HG02885 (cell line): ENCODE data around the gene LETM1.

Experiments
- ATAC-seq: cut with Tn5 transposase; IDR thresholded peaks from one replicate; pipeline ENCODE4 v1.9.1; 2021; ENCODE audit warnings: mild to moderate bottlenecking; ENCODE audit not compliant: unreplicated experiment, poor library complexity

Gene LETM1

DNA sequence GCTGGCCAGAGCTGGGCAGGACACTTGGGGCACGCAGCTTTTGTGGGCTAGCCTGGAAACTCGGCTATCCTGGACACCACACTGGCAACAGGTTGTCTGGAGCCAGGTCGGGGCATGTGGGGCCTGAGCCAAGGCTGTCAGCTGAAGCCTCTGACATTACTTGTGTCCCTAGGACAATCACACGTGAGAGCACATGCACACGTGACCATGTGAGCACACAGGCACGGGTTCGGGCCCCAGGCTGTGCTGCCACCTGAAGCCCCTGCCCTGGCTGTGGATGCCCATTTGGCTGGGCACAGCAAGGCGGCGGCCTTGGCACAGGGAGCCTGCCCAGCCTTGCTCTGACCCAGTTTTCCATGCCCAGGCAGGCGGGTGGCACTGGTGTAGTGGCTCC, 71.6 kb downstream of the LETM1 start:
- no peak for ATAC-seq

DNA sequence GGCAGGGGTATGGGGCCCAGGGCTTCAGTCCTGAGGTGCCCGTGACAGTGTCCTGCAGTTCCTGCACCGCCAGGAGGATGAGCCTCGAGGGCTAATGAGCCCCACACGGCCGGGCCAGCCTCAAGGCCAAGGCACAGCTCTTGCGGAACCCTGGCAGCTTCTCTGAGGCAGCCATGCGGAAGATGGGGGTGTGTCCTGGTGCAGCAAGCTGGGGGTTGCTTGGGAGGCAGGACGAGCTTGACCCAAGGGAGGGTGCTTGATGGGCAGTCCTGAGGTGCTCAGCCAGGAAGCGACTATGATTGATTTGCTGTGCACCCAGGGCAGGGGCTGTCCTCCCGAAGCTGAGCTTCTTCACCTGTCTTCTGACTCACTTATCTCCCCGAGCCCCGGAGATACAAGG, 72.0 kb downstream of the LETM1 start:
- no peak for ATAC-seq

DNA sequence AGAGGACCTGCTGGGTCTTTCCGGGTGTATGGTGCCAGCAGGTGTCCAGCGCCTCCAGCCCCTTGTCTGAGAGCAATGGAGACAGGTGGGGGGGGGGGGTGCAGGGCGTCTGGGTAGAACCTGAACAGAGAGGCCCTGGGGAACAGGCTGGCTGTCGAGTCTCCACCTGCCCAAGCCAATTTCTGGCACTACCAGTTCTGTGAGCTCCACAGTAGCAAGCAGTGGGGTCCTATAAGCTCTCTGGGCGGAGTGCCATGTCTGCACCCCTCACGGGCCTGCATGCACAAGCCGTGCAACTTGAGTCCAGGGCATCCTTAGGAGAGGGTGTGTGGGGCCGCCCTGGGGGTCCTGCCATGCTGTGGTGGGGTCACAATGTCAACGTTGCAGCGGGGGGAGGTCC, 72.9 kb downstream of the LETM1 start:
- no peak for ATAC-seq

DNA sequence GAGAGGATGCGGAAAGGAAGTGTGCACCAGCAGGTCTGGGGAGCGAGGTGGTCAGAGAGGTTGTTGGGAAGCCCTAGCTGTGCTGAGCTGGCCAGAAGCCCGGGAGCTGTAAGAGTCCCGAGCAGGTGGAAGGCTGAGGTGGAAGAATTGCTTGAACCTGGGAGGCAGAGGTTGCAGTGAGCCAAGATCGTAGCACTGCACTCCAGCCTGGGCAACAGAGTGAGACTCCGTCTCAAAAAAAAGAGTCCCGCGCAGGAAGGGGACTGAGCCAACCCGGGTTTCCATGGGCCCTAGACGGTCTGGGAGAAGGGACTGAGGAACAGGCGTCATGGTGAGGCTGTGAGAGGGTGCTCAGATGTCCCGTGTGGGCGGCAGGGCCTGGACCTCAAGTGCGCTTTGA, 75.5 kb downstream of the LETM1 start:
- ATAC-seq = no peak

DNA sequence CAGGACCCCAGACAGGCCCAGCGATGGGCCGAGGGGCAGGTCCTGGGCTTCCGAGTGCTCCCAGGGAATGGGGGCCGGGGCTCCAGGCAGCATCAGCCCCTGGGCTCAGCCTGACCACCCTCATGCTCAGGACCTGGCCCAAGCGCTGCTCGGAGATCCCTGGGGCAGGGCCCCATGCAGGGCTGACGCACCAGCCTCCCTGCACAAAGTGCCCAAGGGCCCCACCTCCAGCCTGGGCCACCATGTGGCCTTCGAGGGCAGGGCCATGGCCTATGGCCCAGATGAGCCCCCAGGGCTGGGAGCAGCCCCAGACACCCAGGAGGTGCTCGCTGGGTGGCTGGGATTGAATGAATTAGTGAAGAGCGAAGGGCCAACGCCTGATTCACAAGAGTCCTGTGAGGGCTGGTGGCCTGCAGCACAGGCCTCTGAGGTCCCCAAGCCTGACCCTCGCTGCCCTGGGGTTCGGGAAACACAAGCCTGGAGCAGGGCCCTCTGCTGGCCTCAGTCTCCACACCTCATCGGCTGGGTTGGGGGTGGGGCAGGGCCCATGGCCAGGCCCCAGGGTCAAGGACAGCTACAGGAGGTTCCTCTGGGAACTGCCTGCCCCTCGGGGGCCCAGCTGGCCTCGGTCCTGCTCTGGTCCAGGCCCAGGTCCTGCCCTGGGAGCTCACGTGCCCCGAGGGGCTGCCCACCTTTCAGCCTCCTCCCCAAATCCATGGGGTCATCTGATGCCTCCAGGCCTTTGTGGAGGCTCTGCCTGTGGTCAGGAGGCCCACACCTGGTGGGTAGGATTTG, 76.2 kb downstream of the LETM1 start:
- ATAC-seq = no peak

DNA sequence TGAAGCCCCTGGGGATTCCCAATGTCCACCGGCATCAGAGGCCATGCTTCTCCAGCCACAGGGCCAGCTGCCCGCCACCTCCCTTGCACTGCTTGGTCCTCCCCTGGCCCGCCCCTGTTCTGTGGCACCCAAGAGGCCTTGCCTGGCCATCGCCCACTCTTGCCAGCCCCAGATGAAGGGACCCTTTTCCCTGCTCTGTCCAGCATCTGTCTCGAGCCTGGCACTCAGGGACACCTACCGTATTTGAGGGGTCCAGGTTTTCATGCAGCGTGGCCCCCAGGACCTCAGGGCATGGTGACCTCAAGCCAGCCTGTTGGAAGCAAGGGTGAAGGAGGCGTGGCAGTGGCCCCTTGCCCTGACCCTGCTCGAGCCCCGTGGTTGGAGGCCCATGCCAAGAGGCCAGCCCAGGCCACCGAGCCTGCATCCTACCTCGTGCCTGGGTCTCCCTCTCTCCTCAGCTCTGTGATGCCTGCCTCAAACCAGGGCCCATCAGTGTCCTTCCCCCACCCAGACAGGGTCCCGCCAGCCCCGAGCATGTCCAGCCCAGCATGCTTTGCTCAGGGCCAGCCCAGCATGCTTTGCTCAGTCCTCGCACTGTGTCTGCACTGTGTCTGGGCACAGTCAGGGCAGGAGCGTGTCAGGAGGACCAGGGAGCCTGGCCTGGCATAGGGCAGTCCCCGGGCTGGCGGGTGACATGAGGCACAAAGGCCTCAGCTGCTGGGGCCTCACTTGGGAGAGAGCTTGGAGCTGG, 77.1 kb downstream of the LETM1 start:
- no peak for ATAC-seq

DNA sequence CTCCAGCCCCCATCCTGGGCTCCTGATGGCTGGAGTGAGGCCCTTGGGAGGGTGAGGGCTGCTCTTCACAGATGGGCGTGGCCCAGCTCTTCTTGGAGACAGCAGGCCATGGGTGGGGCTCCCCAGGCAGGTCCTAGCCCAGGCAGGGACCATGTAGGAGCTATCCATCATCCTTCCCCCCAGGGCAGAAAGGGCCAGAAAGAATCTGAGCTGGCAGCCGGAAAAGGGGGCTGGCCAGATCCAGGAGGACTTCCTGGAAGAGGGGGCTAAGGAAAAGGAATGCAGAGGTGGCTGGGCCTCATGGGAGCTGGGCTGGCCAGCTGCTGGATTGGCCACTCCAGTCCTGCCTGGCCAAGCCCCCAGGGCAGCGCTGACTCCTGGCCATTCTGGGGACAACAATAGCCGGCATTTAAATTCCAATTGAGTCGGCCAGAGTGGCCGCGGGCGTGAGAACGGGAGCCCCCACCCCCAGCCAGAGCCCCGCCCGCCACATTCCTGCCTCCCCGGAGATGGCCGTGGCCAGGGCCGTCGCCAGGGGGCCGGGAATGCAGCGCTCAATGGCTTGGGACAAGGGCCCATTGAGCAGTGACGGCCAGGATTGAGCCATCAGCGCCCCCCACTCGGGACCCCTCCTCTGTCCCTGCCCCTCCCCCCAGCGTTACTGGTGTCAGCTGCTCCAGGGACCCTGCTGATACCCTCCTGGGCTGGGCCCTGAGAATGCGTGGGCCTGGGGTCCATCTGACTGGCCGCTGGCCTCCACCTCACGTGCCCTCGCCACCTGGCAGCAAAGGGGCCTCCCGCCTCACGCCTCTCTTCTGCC, 77.9 kb downstream of the LETM1 start:
- ATAC-seq = no peak

DNA sequence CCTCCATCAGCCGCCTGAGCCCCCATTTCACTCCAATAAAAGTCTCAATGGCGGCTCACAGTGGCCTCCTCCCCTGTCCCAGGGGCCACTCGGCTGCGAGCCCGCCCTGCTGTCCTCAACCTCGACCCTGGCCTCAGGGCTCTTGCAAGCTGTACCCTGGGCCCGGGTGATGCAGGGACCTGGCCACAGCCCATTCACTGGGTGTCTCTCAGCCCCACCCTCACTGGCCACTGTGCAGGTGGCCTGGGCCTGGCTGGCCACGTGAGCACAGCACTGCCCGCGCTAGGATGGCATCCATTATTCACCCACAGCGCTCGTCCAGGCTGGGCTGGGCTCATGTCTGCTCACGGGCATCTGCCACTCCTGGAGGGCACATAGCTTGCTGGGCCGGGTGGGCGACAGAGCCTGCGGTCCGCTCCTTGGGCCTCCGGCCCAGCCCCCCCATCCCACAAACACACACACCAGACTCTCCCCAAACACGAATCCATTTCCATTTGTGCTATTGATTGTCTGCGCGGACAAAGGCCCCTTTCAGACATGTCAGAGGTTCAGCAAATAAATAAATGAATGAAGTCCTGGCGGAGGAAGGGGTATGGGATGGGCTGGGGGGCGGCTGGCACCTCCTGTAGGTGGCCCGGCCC, 79.3 kb downstream of the LETM1 start:
- no peak for ATAC-seq

DNA sequence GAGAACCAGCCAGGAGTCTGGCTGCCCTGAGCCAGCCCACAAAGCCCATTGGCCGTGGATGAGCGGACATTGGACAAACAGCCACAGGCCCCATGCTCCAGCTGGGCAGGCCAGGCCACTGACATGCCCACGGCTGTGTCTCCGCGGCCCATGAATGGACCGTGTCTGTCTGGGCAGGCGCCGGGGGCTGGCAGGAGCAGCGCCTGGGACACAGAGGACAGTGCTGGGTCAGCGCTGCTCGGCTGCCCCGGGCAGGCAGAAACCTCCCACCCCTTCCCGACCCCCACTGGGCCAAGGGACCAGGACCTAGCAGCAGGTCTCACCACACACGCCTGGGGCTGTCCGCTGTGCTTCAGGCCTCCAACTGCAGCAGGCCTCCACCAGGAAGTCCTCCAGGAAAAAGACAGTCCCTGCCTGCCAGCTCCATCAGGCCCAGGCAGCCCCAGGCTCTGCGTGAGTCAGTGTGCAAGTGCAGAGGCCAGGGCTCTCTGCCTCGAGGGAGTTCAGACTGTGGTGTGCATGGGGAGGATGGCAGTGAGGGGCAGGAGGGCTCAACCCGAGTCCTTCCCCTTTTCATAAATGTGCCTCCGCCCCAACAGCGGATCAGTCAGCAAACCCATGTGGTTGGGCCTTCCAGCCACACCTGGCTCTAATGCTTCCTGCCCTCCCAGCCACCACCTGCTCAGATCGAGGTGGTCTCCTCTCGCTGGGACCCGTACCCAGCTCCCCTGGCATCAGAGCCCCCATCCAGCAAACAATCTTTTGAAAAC, 80.0 kb downstream of the LETM1 start:
- no peak for ATAC-seq

DNA sequence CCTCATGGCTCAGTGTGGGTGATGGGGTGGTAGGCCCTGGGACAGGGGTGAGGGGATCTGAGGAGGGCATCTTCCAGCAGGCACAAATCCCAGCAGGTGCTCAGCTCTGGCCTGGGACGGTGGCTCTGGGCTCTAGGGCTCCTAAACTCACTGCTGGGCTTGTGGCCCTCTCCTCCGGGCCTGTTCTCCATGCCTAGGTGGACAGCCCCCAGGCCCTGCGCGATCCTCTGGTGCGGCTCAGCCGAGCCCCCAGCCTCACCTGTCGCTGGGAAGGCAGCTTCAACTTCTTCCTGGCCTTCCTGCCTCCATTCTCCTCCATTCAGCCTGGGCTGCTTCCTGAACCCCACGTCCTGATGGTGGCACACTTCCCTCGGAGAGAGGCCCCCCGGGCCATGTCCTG, 82.2 kb downstream of the LETM1 start:
- ATAC-seq = no peak

DNA sequence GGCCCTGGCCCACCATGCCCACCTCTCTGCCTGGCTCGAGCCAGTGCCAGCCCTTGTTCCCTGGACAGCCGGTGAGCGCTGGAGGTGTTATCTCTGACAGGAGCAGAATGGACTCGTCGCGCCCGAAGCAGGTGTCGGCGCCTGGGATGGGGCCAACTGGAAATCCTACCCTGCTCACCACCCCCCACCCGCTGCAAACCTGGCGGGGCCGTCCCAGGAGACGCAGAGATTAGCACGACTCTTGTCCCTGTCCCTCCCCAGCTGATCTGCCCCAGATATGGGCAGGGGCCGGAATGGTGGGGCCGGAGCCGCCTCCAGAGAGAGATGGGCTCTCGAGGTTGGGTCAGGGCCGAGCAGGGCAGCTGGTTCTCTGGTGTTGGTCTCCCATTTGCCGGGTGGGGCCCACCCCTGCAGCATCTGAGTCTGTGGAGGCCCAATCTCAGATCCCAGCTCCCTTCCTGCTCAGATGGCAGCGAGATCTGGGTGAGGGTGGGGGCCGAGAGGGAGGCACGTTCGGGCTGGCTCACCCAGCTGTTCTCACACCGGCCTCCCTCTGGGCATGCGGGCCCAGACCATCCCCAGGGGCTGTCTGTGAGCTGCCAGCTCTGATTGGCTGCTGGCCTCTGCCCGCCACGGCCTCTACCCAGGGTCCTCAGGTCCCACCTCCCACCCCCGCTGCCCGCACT, 83.0 kb downstream of the LETM1 start:
- no peak for ATAC-seq

DNA sequence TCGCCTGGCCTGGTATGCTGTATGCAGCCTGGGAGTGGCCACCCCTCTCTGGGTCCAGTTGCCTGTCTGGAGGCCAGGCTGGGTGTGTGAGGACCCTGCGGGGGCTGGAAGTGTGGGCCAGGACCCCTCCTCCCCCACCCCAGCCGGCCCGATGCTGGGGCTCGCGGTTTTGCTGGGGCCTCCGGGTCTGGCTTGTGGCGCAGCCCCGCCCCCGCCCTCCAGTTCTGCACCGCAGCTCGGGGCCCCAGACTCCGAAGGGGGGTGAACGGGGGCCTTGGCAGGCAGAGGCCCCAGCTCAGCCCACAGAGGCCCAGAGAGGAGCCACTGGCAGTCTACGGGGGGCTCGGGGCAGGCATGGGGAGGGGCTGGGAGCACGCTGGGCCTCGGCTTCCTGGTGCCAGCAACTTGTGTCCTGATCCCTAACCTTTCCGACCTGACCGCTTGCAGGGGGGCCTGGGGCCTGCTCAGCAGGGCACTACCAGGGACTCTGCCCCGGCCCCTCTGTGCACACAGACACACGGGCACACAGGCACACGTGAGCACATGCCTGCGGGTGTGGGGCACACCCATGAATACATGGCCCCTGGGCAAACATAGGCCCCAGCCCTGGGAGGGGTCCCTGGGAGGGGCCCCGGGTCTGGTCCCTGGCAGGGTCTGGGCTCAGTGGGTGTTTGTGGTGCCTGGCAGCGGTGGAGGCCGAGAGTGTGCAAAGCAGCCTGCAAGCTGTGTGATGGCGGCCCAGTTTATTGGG, 84.2 kb downstream of the LETM1 start:
- peak; percentile 50 for ATAC-seq

DNA sequence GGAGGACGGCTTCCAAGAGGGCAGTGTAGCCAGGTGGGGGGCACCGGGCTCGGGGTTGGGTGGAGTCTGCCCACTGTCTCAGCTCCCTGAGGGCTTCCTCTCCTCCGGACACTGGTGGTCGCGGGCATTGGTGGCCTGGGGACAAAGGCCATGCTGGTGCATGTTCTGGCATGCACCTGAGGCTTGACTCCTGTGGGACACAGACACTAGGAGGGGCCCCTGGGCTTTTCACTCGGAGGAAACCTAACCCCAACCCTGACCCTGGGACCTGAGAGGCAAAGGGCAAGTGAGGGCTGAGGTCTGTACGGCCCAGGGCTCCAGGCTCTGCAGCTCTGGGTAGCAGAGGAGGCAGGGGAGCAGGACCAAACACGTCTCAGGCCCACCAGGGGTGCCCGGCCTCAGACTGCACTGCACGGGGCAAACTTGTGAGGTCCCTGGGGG, 85.1 kb downstream of the LETM1 start:
- peak; percentile 3 for ATAC-seq

DNA sequence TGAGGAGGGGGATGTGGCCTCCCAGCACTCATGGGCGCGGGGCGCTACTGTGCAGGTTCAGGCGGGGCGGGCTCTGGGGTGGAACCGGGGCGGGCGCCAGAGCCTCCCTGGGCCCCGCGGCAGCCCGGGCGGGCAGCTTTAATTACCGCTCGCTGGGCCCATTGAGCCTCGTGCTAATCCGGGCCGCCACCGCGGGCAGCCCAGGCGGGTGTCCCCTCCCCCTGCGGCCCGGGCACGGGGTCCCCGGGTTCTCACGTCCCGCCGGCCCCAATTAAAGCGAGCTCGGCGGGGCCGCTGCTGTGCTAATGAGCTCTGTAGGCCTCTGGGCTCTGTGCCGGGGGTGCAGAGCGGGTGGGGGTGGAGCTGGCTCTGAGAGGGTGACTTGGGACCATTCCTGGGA, 85.7 kb downstream of the LETM1 start:
- ATAC-seq = no peak

DNA sequence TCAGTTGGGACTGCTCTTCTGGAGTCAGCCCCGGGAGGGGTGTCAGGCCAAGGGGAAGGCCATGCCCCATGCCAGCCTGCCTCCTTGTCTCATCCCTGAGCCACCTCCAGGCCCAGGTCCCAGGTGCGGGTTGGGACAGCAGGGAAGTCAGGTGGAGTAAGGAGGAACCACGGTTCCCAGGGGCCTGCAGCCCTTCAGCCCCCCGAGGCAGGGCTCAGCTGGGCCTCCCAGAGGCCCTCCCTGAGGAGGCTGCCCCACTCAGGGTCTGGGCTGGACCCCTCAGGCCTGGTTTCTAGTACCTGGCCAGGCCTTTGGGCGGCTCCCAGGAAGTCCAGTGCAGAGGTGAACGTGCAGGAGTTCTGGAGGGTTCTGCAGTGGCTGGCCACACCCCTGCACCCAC, 86.3 kb downstream of the LETM1 start:
- no peak for ATAC-seq

DNA sequence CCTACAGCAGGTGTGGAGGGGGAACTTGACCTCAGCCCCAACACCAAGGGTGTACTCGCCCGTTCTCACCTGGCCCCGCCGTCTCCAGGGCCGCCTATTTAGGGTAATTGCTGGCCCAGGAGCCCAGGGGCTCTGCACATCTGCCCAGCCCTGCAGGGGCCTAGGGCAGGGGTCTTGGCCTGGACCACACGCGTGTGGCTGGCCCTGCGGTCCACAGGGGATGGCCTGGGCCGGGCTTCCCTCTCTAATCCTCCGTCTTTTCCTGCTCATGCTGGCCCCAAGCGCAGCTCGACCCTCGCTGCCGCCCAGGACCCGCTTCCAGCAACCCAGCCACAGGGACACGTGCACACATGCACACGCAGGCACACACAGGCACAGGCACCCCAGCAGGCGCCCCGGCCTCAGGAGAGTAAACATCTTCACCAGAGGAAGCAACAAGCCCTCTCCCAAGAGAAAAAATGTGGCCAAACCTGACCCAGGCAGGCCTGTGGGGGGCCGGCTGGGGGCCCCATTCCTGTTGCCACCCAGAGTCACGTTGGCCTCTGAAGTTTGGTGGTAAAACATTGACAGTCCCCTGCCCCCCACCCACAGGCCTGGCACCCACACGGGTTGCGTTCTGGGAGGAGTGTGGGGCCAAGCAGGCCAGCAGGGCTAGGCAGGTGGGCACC, 87.5 kb downstream of the LETM1 start:
- no peak for ATAC-seq

DNA sequence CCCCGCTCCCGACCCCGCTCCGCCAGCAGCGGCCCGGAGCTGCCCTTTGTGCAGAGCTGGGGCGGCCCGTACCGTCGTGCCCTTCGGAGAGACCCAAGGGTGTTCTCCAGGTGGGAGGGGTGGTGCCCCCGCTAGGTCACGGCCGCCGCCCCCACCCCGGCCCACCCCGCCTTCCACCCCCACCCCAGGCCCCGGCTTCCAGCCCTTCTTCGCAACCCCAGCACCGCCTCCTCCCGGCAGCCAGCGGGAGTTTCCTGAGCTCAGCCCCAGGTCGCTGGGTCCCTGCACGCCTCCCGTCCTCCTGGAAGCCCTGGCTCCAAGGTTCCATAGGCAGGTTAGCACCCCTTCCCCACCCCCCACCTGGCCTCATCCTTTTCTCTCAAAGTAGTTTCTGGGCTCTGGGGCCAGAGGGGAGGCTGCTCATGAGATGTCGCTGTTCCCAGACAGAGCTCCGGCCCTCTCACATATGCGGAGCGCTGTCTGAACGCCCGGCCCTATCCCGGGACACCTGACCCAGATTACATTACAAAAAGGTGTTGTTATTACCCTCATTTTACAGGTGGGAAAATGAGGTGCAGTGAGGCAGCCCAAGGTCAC, 88.1 kb downstream of the LETM1 start:
- ATAC-seq = no peak
